Erythroblast (primary cell): ENCODE data around the gene OXA1L.
"Not testable (repeated sequence)": the region's sequence is repeated elsewhere in the genome, so short reads cannot be mapped to it uniquely, and the experiment has no call there.

ENCODE experiments used
- DNase-seq, 2 experiments: peaks; one replicate each; lab custom pipeline; 2025; lab: John Stamatoyannopoulos, UW
- GATA1 ChIP-seq: IDR thresholded peaks from 2 replicates; pipeline ENCODE4 v1.6.1; 2011; ENCODE audit warnings: low read depth, mild to moderate bottlenecking, control low read depth, low read length, moderate library complexity
- POLR2A ChIP-seq: IDR thresholded peaks from 2 replicates; pipeline ENCODE4 v1.6.1; 2011; ENCODE audit warnings: mild to moderate bottlenecking, low read length

OXA1L gene

GRCh38 chr14:22748206-22748605 lies 18.3 kb upstream of the OXA1L start:
- no peak for DNase-seq
- TF ChIP-seq POLR2A (no peak), GATA1 (no peak)

- no peak for TF ChIP-seq POLR2A
- TF ChIP-seq GATA1: no peak
- no peak for DNase-seq
These were observed 17.8 kb upstream of the OXA1L start for GRCh38 chr14:22748631-22749068.

- DNase-seq: no peak
- no peak for TF ChIP-seq GATA1
- TF ChIP-seq POLR2A: no peak
These were observed 14.1 kb upstream of the OXA1L start for GRCh38 chr14:22752422-22752821.

DNA sequence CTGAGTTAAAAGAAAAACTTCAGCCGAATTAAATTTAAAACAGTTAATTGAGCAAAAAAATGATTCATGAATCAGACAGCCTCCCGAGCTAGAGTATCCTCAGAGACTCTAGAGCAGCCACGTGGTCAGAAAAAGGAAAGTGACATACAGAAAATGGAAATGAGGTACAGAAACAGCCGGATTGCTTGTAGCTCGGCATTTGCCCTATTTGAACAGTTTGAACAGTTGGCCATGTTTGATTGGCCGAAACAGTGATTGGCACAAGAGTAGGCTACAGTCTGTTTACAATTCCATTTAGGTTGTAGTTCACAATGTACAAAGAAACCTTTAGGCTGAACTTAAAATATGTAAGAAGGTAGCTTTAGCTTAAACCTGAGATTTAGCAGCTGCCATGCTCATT lies 12.9 kb upstream of the OXA1L start:
- TF ChIP-seq POLR2A: no peak
- no peak for TF ChIP-seq GATA1
- no peak for DNase-seq

- not testable (repeated sequence) for DNase-seq
These were observed 8.4 kb upstream of the OXA1L start for GRCh38 chr14:22757972-22758650.

DNA sequence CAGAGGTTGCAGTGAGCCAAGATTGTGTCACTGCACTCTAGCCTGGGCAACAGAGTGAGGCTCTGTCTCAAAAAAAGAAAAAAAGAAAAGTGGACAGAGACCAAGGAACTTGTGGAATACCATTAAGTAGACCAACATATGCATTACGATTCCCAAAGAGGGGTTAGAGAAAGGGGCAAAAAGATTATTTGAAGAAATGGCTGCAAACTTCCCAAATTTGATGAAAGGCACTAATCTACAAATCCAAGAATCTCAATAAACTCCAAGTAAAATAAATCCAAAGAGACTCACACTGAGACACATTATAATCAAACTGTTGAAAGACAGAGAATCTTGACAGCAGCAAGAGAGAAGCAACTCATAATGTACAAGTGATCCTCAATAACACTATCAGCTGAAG lies 4.8 kb upstream of the OXA1L start:
- no peak for TF ChIP-seq POLR2A
- TF ChIP-seq GATA1: no peak

DNA sequence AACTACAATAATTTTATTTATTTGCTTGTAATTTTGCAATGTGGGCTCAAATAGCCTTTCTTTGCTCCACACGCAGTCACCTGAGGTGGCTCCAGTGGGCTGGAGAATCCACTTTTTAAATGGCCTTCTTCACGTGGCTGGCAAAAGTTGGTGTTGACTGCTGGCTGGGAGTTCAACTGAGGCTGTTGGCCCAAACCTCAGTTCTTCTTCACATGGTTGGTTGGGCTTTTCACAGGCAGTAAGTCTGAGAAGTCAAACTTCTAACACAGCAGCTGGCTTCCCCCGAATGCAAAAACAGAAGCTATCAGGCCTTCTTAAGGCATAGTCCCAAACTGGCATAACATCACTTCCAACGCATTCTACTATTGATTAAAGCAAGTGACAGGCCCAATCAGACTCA lies 2.1 kb upstream of the OXA1L start:
- TF ChIP-seq POLR2A (no peak), GATA1 (no peak)

More for the DNA sequence above, 4.8 kb upstream of the OXA1L start:
- no peak for DNase-seq

DNA sequence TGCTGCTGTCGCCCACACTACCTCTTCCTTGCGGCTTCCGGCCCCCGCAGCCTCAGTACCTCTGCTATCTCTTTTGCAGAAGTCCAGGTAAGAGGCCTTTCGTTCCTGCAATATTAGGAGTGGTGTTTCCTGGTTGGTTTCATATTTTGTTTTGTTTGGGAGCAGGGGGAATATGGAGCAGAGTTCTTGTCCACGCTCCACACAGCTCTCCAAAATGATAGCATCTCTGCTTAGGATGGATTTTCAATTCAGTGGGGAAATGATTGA lies 768 bp downstream of the OXA1L start:
- TF ChIP-seq GATA1 (no peak), POLR2A (no peak)
- DNase-seq: no peak

More for the DNA sequence above, 2.1 kb upstream of the OXA1L start:
- no peak for DNase-seq

- DNase-seq: no peak
- TF ChIP-seq POLR2A (no peak), GATA1 (no peak)
These were observed 2.5 kb downstream of the OXA1L start for GRCh38 chr14:22768947-22769346.

GRCh38 chr14:22769369-22769768 lies 2.9 kb downstream of the OXA1L start:
- TF ChIP-seq POLR2A: no peak
- TF ChIP-seq GATA1: no peak
- no peak for DNase-seq

- TF ChIP-seq POLR2A (no peak), GATA1 (no peak)
- no peak for DNase-seq
These were observed 4.1 kb downstream of the OXA1L start for GRCh38 chr14:22770481-22771187.

GRCh38 chr14:22772725-22773124 lies 6.2 kb downstream of the OXA1L start:
- no peak for DNase-seq
- TF ChIP-seq POLR2A (no peak), GATA1 (no peak)

GRCh38 chr14:22773162-22774010 lies 6.9 kb downstream of the OXA1L start:
- no peak for TF ChIP-seq GATA1
- TF ChIP-seq POLR2A: no peak
- no peak for DNase-seq

DNA sequence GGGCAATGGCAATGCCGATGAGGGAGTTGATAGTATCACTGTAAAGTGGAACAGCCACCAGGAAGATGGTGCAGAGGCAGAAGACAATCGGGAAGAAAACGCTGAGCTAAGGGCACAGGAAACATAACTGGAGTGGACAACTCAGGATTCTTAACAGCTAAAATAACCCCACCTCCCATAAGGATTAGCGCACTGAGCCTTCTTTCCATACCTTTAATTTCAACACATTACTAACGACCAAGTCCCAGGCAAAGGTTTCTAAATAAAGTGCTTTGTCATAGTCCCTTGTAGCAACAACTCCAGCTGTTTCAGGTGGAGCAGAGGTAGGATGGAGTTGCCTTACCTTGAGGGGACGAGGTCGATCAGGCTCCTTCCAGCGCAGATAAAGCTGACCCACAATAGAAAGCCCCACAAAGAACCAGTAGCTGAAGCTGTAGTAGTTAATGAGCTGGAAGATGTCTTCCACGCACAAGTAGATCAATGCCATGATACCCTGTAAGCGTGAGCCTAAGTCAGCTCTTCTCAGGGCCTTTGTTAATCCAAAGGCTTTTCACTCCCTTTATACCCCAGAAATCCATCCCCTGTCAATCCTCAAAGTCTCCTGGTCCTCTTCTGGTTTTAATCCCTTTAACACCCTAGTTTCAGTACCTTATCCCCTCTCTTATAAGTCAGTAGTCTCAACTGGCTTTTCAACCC lies 7.7 kb downstream of the OXA1L start:
- TF ChIP-seq GATA1: no peak
- no peak for TF ChIP-seq POLR2A
- DNase-seq: no peak
